PC-3 (cell line): ENCODE results near the gene UBE2L3. TPM values are rescaled to one million over a fixed set of nuclear protein-coding genes. Genes with fewer than 3 reads are reported as not detected.
"Not testable (repeated sequence)": the region's sequence is repeated elsewhere in the genome, so short reads cannot be mapped to it uniquely, and the experiment has no call there.

Experiments used
- ATAC-seq: fragments of 200-7000 bp; cut with Tn5 transposase; 2 replicates; pipeline ENCODE4 v1.9.1; 2020; ENCODE audit warnings: mild to moderate bottlenecking, moderate library complexity
- BruUV-seq: library from RNA; stranded (reverse); fragments of 400-500 nt; replicated peaks from 2 replicates; lab custom pipeline; 2021; lab: Mats Ljungman, UMichigan
- CTCF ChIA-PET: fragments of 300-600 bp; sonication (Branson Sonifier 250); formaldehyde crosslinking; loops from one replicate; lab custom pipeline; 2022; ENCODE audit warnings: antibody characterized with exemption; lab: Charles Lee
- POLR2A ChIA-PET: fragments of 300-600 bp; sonication (Branson Sonifier 250); formaldehyde crosslinking; loops from one replicate; lab custom pipeline; 2022; ENCODE audit warnings: antibody characterized with exemption; ENCODE audit not compliant: unreplicated experiment; lab: Charles Lee
- DNase-seq: peaks from one replicate; pipeline ENCODE4 v3.0.0-alpha.2; 2015
- H2AFZ ChIP-seq: fragments of 300-600 bp; sonication (generic); 2 replicates; pipeline ENCODE4 v1.6.0; 2016; ENCODE audit warnings: antibody characterized with exemption, low read length
- H3F3A ChIP-seq: fragments of 300-600 bp; sonication (generic); one replicate; pipeline ENCODE4 v1.6.0; 2017; ENCODE audit warnings: antibody characterized with exemption, low read length, control low read depth, mild to moderate bottlenecking; ENCODE audit not compliant: unreplicated experiment
- H3K27ac ChIP-seq: fragments of 300-600 bp; sonication (generic); 2 replicates; pipeline ENCODE4 v1.5.1; 2016; ENCODE audit warnings: mild to moderate bottlenecking, low read length
- H3K27me3 ChIP-seq: fragments of 300-600 bp; sonication (generic); 2 replicates; pipeline ENCODE4 v1.6.1; 2016; ENCODE audit warnings: low read length, mixed read lengths
- H3K36me3 ChIP-seq: fragments of 300-600 bp; sonication (generic); 2 replicates; pipeline ENCODE4 v1.6.1; 2016; ENCODE audit warnings: low read depth, mixed run types, low read length, mixed read lengths
- H3K4me1 ChIP-seq: fragments of 300-600 bp; sonication (generic); 2 replicates; pipeline ENCODE4 v1.5.1; 2016; ENCODE audit warnings: low read length; ENCODE audit not compliant: insufficient read depth
- H3K4me2 ChIP-seq: fragments of 300-600 bp; sonication (generic); 2 replicates; pipeline ENCODE4 v1.6.0; 2016; ENCODE audit warnings: low read length
- H3K4me3 ChIP-seq: fragments of 300-600 bp; sonication (generic); 2 replicates; pipeline ENCODE4 v1.5.1; 2016; ENCODE audit warnings: mild to moderate bottlenecking, low read length, mixed read lengths
- H3K79me2 ChIP-seq: fragments of 300-600 bp; sonication (generic); 2 replicates; pipeline ENCODE4 v1.6.1; 2017; ENCODE audit warnings: low read length, mixed read lengths
- H3K9ac ChIP-seq: fragments of 300-600 bp; sonication (generic); 2 replicates; pipeline ENCODE4 v1.6.0; 2016; ENCODE audit warnings: mild to moderate bottlenecking, low read length
- H3K9me2 ChIP-seq: fragments of 300-600 bp; sonication (generic); replicated peaks from 2 replicates; pipeline ENCODE4 v1.6.1; 2016; ENCODE audit warnings: mixed run types, low read length, mixed read lengths
- H3K9me3 ChIP-seq: fragments of 300-600 bp; sonication (generic); 2 replicates; pipeline ENCODE4 v1.6.1; 2016; ENCODE audit warnings: low read length, mixed read lengths
- H4K20me1 ChIP-seq: fragments of 300-600 bp; sonication (generic); 2 replicates; pipeline ENCODE4 v1.6.1; 2016; ENCODE audit warnings: low read length, mixed read lengths
- CTCF ChIP-seq: fragments of 300-600 bp; sonication (generic); conservative IDR thresholded peaks from 2 replicates; pipeline ENCODE4 v1.5.1; 2017; ENCODE audit warnings: antibody characterized with exemption, low read depth, mild to moderate bottlenecking, low read length
- EZH2 ChIP-seq: fragments of 300-600 bp; sonication (generic); IDR thresholded peaks from one replicate; pipeline ENCODE4 v1.6.1; 2017; ENCODE audit warnings: antibody characterized with exemption, mild to moderate bottlenecking, low read length; ENCODE audit not compliant: unreplicated experiment
- EZH2phosphoT487 ChIP-seq: fragments of 300-600 bp; sonication (generic); IDR thresholded peaks from 2 replicates; pipeline ENCODE4 v1.6.1; 2018; ENCODE audit warnings: mild to moderate bottlenecking, antibody characterized with exemption, low read length, borderline replicate concordance
- intact Hi-C: fragments of 100-400 bp; cut with micrococcal nuclease; formaldehyde crosslinking; loops from 2 replicates; pipeline ENCODE4 v1.9.0; 2023
- total RNA-seq: library from RNA; depleted of rRNA; stranded (reverse); fragments of >200 nt; gene quantifications from 2 replicates; pipeline ENCODE4 v1.2.3, GENCODE V29; 2014

The UBE2L3 gene
- total RNA-seq, 1 experiment from 2014 or later, result 72.0 TPM

DNA sequence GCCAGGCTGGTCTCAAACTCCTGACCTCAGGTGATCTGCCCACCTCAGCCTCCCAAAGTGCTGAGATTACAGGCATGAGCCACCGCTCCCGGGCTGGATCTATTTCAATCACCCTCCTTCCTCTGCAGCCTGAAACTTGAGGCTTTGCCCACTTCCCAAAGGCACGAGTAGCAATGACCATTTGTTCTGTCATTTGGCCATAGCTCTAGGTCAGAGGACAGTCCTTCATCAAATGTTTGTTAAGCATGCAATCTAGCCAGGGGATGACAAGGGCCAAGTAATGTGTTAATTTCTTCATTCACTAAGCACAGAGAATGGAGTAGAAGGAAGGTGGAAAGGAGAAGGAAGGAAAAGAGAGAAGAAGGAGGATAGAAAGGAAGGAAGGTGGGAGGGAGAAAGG lies 6.9 kb upstream of the UBE2L3 start:
- BruUV-seq, H3K27ac ChIP-seq, H3K4me3 ChIP-seq, H2AFZ ChIP-seq, H3F3A ChIP-seq, H3K9me2 ChIP-seq, H3K79me2 ChIP-seq, H3K9ac ChIP-seq, DNase-seq, H4K20me1 ChIP-seq, H3K4me1 ChIP-seq, H3K27me3 ChIP-seq, H3K36me3 ChIP-seq, H3K9me3 ChIP-seq, H3K4me2 ChIP-seq, POLR2A ChIA-PET, ATAC-seq, CTCF ChIA-PET, intact Hi-C loops: not testable (repeated sequence)

GRCh38 chr22:21563912-21564311 lies 3.6 kb upstream of the UBE2L3 start:
- Histone ChIP-seq H3K27ac (no peak overlapping the region), H3K9me2 (no peaks in the 10 kb centered on the region), H3K4me2 (no peak overlapping the region), H3K27me3 (no peaks in the 10 kb centered on the region), H3K4me3 (no peak overlapping the region), H4K20me1 (peaks cover 4% of the 10 kb centered on the region; the same call in 1 of the 2 replicates), H3K4me1 (no peaks in the 10 kb centered on the region), H3K9me3 (no peaks in the 10 kb centered on the region), H3K9ac (no peak overlapping the region), H3K79me2 (peaks cover 16% of the 10 kb centered on the region), H3K36me3 (no peaks in the 10 kb centered on the region), H3F3A (no peaks in the 10 kb centered on the region), H2AFZ (no peak overlapping the region)
- ATAC-seq, result no peak
- TF ChIP-seq EZH2phosphoT487, result no peak
- no peak for TF ChIP-seq CTCF
- TF ChIP-seq EZH2, result no peak
- no TSS peak for BruUV-seq
- CTCF ChIA-PET, result no interaction called here
- intact Hi-C loops, result no loop called here
- no peak for DNase-seq
- POLR2A ChIA-PET, result no interaction called here

- no peaks in the 10 kb centered on the region for H3K9me3 ChIP-seq
- peaks cover 21% of the 10 kb centered on the region for H3K79me2 ChIP-seq
- H3K27me3 ChIP-seq, result no peaks in the 10 kb centered on the region
- intact Hi-C loops, result no loop called here
- CTCF ChIA-PET, result no interaction called here
- POLR2A ChIA-PET, result no interaction called here
- peaks cover 6% of the 10 kb centered on the region for H4K20me1 ChIP-seq
- H3K27ac ChIP-seq, result no peak overlapping the region
- H3K4me3 ChIP-seq, result no peak overlapping the region
- no peaks in the 10 kb centered on the region for H3F3A ChIP-seq
- no peak for DNase-seq
- no peak overlapping the region for H3K9ac ChIP-seq
- 0 out of 2 replicates have a peak, but pooled peaks cover under 1% of the 10 kb centered on the region for H3K4me1 ChIP-seq
- TF ChIP-seq EZH2phosphoT487 (no peak), CTCF (no peak), EZH2 (no peak)
- ATAC-seq, result no peak
- no peak overlapping the region for H2AFZ ChIP-seq
- BruUV-seq, result no TSS peak
- no peaks in the 10 kb centered on the region for H3K9me2 ChIP-seq
- no peak overlapping the region for H3K4me2 ChIP-seq
- H3K36me3 ChIP-seq, result no peaks in the 10 kb centered on the region
Observed at GRCh38 chr22:21564411-21564810, 3.1 kb upstream of the UBE2L3 start.
